Measurements from ENCODE around the gene TIMM50. TPM values are rescaled to one million over a fixed set of nuclear protein-coding genes. Genes with fewer than 3 reads are reported as not detected.

TIMM50 gene
- polyA plus RNA-seq, 1 donor, result 62.7 TPM

- no peak within 1 kb of the TSS for H3K27ac ChIP-seq (ENCODE audit: low read length)
- H3K4me3 ChIP-seq (ENCODE audit: low read length), result no peak within 1 kb of the TSS
- peaks cover 69% of the 10 kb centered on the region for H3K27me3 ChIP-seq (ENCODE audit: control insufficient read depth, insufficient read depth, low read length)
- peak in 1 of 2 donors; percentile 35 for DNase-seq
- peaks cover 7% of the 10 kb centered on the region for H3K4me1 ChIP-seq (ENCODE audit: control insufficient read depth, insufficient read depth, low read length)
- H3K36me3 ChIP-seq (ENCODE audit: control insufficient read depth, insufficient read depth, low read length), result no peaks in the 10 kb centered on the region
- WGBS (ENCODE audit: insufficient coverage, low lambda C conversion rate), result no CpG with 5 or more reads among the region's 60 CpGs
- peaks cover 14% of the 10 kb centered on the region for H3K9me3 ChIP-seq (ENCODE audit: control insufficient read depth, low read depth, low read length)
Measured at GRCh38 chr19:39498798-39499642, 18.4 kb downstream of the TIMM50 start, which contains the start of gene DLL3. Gene DLL3, plus strand, starts transcription at chr19:39498947. Its CDS starts 28 bp downstream, at chr19:39498975.

- H3K9me3 ChIP-seq (ENCODE audit: control insufficient read depth, low read depth, low read length), result peaks cover 14% of the 10 kb centered on the region
- H3K4me1 ChIP-seq (ENCODE audit: control insufficient read depth, insufficient read depth, low read length), result peaks cover 7% of the 10 kb centered on the region
- peaks cover 78% of the 10 kb centered on the region for H3K27me3 ChIP-seq (ENCODE audit: control insufficient read depth, insufficient read depth, low read length)
- DNase-seq, result no peak
- no peaks in the 10 kb centered on the region for H3K36me3 ChIP-seq (ENCODE audit: control insufficient read depth, insufficient read depth, low read length)
- no peak overlapping the region for H3K4me3 ChIP-seq (ENCODE audit: low read length)
- H3K27ac ChIP-seq (ENCODE audit: low read length), result no peak overlapping the region
- no CpG with 5 or more reads among the region's 8 CpGs for WGBS (ENCODE audit: insufficient coverage, low lambda C conversion rate)
Measured at GRCh38 chr19:39499932-39500331, 19.3 kb downstream of the TIMM50 start.

GRCh38 chr19:39500543-39500942 lies 19.9 kb downstream of the TIMM50 start:
- peaks cover 84% of the 10 kb centered on the region for H3K27me3 ChIP-seq (ENCODE audit: control insufficient read depth, insufficient read depth, low read length)

GRCh38 chr19:39501340-39501739 lies 20.7 kb downstream of the TIMM50 start:
- H3K4me3 ChIP-seq (ENCODE audit: low read length), result no peak overlapping the region
- peaks cover 85% of the 10 kb centered on the region for H3K27me3 ChIP-seq (ENCODE audit: control insufficient read depth, insufficient read depth, low read length)
- H3K27ac ChIP-seq (ENCODE audit: low read length), result no peak overlapping the region
- H3K9me3 ChIP-seq (ENCODE audit: control insufficient read depth, low read depth, low read length), result peaks cover 14% of the 10 kb centered on the region
- H3K4me1 ChIP-seq (ENCODE audit: control insufficient read depth, insufficient read depth, low read length), result peaks cover 7% of the 10 kb centered on the region
- WGBS (ENCODE audit: insufficient coverage, low lambda C conversion rate), result 100% methylated on average over 1 of the region's 5 CpGs
- H3K36me3 ChIP-seq (ENCODE audit: control insufficient read depth, insufficient read depth, low read length), result no peaks in the 10 kb centered on the region
- no peak for DNase-seq

More at GRCh38 chr19:39500543-39500942, 19.9 kb downstream of the TIMM50 start:
- Histone ChIP-seq H3K4me1 (ENCODE audit: control insufficient read depth, insufficient read depth, low read length) (peaks cover 7% of the 10 kb centered on the region), H3K4me3 (ENCODE audit: low read length) (no peak overlapping the region), H3K9me3 (ENCODE audit: control insufficient read depth, low read depth, low read length) (peaks cover 14% of the 10 kb centered on the region), H3K36me3 (ENCODE audit: control insufficient read depth, insufficient read depth, low read length) (no peaks in the 10 kb centered on the region), H3K27ac (ENCODE audit: low read length) (no peak overlapping the region)
- no peak for DNase-seq
- no CpG with 5 or more reads among the region's 4 CpGs for WGBS (ENCODE audit: insufficient coverage, low lambda C conversion rate)

GRCh38 chr19:39502640-39503417 lies 22.2 kb downstream of the TIMM50 start:
- H3K9me3 ChIP-seq (ENCODE audit: control insufficient read depth, low read depth, low read length), result peaks cover 15% of the 10 kb centered on the region
- 27% methylated on average over 2 of the region's 69 CpGs for WGBS (ENCODE audit: insufficient coverage, low lambda C conversion rate)
- no peaks in the 10 kb centered on the region for H3K36me3 ChIP-seq (ENCODE audit: control insufficient read depth, insufficient read depth, low read length)
- DNase-seq, result peak; percentile 50 to 68
- no peak overlapping the region for H3K27ac ChIP-seq (ENCODE audit: low read length)
- peaks cover 86% of the 10 kb centered on the region for H3K27me3 ChIP-seq (ENCODE audit: control insufficient read depth, insufficient read depth, low read length)
- peaks cover 5% of the 10 kb centered on the region for H3K4me1 ChIP-seq (ENCODE audit: control insufficient read depth, insufficient read depth, low read length)
- no peak overlapping the region for H3K4me3 ChIP-seq (ENCODE audit: low read length)

- H3K27ac ChIP-seq (ENCODE audit: low read length), result no peak overlapping the region
- H3K27me3 ChIP-seq (ENCODE audit: control insufficient read depth, insufficient read depth, low read length), result peaks cover 68% of the 10 kb centered on the region
- 50% methylated on average over 2 of the region's 7 CpGs for WGBS (ENCODE audit: insufficient coverage, low lambda C conversion rate)
- H3K4me1 ChIP-seq (ENCODE audit: control insufficient read depth, insufficient read depth, low read length), result no peaks in the 10 kb centered on the region
- H3K9me3 ChIP-seq (ENCODE audit: control insufficient read depth, low read depth, low read length), result peaks cover 11% of the 10 kb centered on the region
- no peak for DNase-seq
- no peak overlapping the region for H3K4me3 ChIP-seq (ENCODE audit: low read length)
- no peaks in the 10 kb centered on the region for H3K36me3 ChIP-seq (ENCODE audit: control insufficient read depth, insufficient read depth, low read length)
Measured at GRCh38 chr19:39506598-39506943, 25.9 kb downstream of the TIMM50 start.

- no peak overlapping the region for H3K27ac ChIP-seq (ENCODE audit: low read length)
- H3K4me1 ChIP-seq (ENCODE audit: control insufficient read depth, insufficient read depth, low read length), result no peaks in the 10 kb centered on the region
- DNase-seq, result peak; percentile 63 to 78
- no CpG with 5 or more reads among the region's 96 CpGs for WGBS (ENCODE audit: insufficient coverage, low lambda C conversion rate)
- H3K4me3 ChIP-seq (ENCODE audit: low read length), result peak overlapping the region; percentile 23
- peaks cover 69% of the 10 kb centered on the region for H3K27me3 ChIP-seq (ENCODE audit: control insufficient read depth, insufficient read depth, low read length)
- peaks cover 11% of the 10 kb centered on the region for H3K9me3 ChIP-seq (ENCODE audit: control insufficient read depth, low read depth, low read length)
- H3K36me3 ChIP-seq (ENCODE audit: control insufficient read depth, insufficient read depth, low read length), result no peaks in the 10 kb centered on the region
Measured at GRCh38 chr19:39506944-39507714, 26.5 kb downstream of the TIMM50 start.

GRCh38 chr19:39507715-39508364 lies 27.2 kb downstream of the TIMM50 start:
- H3K4me1 ChIP-seq (ENCODE audit: control insufficient read depth, insufficient read depth, low read length), result no peaks in the 10 kb centered on the region
- 20% methylated on average over 1 of the region's 24 CpGs for WGBS (ENCODE audit: insufficient coverage, low lambda C conversion rate)

GRCh38 chr19:39508629-39509028 lies 28.0 kb downstream of the TIMM50 start:
- Histone ChIP-seq H3K4me3 (ENCODE audit: low read length) (no peak overlapping the region), H3K27me3 (ENCODE audit: control insufficient read depth, insufficient read depth, low read length) (peaks cover 73% of the 10 kb centered on the region), H3K4me1 (ENCODE audit: control insufficient read depth, insufficient read depth, low read length) (no peaks in the 10 kb centered on the region), H3K9me3 (ENCODE audit: control insufficient read depth, low read depth, low read length) (peaks cover 3% of the 10 kb centered on the region), H3K36me3 (ENCODE audit: control insufficient read depth, insufficient read depth, low read length) (no peaks in the 10 kb centered on the region), H3K27ac (ENCODE audit: low read length) (no peak overlapping the region)
- no peak for DNase-seq
- WGBS (ENCODE audit: insufficient coverage, low lambda C conversion rate), result no CpG with 5 or more reads among the region's 9 CpGs

More at GRCh38 chr19:39507715-39508364, 27.2 kb downstream of the TIMM50 start:
- no peak for DNase-seq
- Histone ChIP-seq H3K27me3 (ENCODE audit: control insufficient read depth, insufficient read depth, low read length) (peaks cover 73% of the 10 kb centered on the region), H3K9me3 (ENCODE audit: control insufficient read depth, low read depth, low read length) (peaks cover 7% of the 10 kb centered on the region), H3K36me3 (ENCODE audit: control insufficient read depth, insufficient read depth, low read length) (no peaks in the 10 kb centered on the region), H3K4me3 (ENCODE audit: low read length) (peak overlapping the region; percentile 23), H3K27ac (ENCODE audit: low read length) (no peak overlapping the region)

Measured in large intestine (tissue), 3 donors.